GM19351 (cell line): Measurements from ENCODE around the gene CCT6A.
"Not testable (repeated sequence)": the region's sequence is repeated elsewhere in the genome, so short reads cannot be mapped to it uniquely, and the experiment has no call there.

ENCODE experiments used
- ATAC-seq: cut with Tn5 transposase; IDR thresholded peaks from one replicate; pipeline ENCODE4 v1.9.1; 2021; ENCODE audit warnings: mild to moderate bottlenecking, moderate library complexity; ENCODE audit not compliant: unreplicated experiment

Gene CCT6A, protein sequence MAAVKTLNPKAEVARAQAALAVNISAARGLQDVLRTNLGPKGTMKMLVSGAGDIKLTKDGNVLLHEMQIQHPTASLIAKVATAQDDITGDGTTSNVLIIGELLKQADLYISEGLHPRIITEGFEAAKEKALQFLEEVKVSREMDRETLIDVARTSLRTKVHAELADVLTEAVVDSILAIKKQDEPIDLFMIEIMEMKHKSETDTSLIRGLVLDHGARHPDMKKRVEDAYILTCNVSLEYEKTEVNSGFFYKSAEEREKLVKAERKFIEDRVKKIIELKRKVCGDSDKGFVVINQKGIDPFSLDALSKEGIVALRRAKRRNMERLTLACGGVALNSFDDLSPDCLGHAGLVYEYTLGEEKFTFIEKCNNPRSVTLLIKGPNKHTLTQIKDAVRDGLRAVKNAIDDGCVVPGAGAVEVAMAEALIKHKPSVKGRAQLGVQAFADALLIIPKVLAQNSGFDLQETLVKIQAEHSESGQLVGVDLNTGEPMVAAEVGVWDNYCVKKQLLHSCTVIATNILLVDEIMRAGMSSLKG

DNA sequence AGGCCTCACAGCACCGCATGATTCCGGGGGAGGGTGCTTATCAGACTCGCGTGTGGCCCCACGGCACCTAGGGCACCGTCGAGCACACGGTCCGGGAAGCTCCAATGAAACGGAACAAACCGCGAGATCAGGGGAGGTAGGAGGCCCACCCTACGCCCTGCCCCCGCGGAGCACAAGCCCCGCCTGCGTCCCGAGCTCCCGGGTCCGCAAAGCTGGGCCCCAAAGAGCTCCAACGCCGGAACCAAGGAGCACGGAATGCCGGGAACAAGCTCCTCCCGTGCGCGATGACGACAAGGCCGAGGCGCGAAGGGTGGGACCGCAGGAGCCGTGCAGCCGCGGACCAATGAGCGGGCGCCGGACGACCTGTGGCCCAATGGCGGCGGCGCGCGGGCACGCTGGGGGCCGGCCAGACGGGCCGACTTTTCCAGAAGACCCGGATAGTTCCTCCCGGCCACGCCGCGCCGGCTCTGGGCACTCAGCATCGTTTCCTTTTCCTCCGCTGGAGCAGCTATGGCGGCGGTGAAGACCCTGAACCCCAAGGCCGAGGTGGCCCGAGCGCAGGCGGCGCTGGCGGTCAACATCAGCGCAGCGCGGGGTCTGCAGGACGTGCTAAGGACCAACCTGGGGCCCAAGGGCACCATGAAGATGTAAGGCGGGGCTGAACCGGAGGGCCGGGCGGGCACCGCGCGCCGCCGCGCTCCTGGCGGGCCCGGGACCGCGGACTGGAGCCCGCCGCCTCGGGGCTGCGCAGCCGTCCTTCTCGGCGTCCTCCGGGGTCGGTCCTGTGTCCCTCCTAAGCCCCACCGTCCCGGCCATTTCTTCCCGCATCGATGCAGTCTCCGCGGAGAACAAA is at the start of gene CCT6A, which contains the start of gene PSPH:
Gene CCT6A (plus strand): TSS at position 427 of the 853 bp plus-strand sequence. CDS start 84 bp downstream, at position 511.
Gene PSPH (minus strand): TSS at position 106 of the 853 bp plus-strand sequence. CDS start 30,232 bp downstream, outside the sequence.
- peak; percentile 93 for ATAC-seq

DNA sequence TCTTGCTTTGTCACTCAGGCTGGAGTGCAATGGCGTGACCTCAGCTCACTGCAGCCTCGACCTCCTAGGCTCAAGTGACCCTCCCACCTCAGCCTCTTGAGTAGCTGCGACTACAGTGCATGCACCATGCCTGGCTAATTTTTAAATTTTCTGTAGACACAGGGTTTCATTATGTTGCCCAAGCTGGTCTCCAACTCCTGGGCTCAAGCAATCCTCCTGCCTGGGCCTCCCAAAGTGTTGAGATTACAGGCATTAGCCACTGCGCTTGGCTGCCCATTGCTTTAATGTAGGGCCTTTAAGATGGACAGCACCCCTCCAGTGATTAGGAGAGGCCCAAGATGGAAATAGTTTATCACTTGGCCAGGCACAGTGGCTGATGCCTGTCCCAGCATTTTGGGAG is 47.8 kb upstream of the CCT6A start:
- no peak for ATAC-seq

DNA sequence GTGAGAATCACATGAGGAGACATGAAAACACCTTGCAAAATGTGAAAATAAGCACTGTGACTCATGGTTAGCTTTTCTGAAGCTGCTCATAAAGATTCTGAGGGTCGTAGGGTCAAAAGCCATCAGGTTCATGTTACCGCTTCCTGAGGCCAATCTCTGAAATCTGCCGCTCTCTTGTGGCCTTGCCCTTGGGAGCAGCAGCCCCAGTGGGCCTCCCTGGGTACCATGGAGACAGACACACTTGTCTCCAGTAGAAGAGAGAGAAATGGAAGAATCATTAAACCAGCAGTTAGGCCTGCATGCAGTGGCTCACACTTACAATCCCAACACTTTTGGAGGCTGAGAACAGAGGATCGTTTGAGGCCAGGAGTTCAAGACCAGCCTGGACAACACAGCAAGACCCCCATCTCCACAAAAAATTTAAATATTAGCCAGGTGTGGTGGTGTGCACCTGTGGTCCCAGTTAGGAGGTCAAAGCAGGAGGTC is 44.4 kb upstream of the CCT6A start:
- ATAC-seq, result no peak

DNA sequence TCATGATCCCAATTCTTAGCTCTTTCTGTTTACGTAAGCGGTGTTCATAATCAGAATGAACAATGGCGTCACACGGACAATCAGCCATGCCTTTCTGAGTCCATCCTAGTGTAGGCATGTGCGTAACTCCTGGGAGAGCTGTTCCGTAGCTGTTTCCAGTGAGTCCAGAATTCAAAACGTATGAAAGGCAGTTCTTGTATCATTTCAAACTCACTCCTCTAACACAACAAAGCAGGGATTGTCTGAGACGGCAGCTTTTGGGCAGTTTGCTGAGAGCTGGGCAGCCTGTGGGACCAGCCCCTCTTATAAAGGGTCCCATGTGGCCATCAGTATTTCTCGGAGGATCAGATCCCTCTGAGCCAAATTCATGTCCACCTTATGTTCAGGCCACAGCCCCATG is 43.7 kb upstream of the CCT6A start:
- no peak for ATAC-seq

DNA sequence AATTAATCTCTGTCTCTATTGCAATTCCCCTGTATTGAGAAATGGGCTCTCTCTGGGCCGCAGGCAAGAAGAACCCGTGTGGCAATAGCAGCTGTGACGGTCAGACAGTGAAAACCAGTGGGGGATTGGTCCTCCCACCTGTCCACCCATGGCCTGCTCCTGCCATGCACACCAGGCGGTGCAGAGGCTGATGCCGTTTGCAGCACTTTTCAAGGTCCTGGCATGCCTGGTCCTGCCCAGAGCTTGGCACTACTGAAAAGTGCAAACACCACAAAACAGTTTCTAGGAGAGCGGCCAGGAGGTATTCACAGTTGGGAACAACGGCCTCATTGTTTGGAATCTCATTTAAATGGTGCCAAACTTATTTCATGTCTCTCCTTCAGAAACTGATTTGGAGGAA is 41.9 kb upstream of the CCT6A start:
- no peak for ATAC-seq

DNA sequence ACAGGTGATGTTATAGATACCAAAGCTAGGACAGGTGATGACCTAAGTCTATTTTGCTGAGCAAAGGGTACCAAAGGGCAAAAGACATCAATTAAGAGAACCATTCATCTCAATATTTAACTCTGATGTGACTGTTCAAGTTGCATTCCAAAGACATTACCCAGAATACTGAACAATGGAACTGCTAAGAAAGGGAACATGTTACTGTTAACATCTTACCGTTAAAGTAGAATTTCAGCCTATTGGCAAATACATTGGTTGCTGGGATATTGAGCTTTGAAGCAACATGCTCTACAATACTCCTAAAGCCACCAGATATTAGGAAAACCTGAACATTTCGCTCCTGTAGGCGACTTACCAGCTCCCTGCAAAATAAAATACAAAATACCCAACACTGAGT is 34.5 kb upstream of the CCT6A start:
- not testable (repeated sequence) for ATAC-seq

DNA sequence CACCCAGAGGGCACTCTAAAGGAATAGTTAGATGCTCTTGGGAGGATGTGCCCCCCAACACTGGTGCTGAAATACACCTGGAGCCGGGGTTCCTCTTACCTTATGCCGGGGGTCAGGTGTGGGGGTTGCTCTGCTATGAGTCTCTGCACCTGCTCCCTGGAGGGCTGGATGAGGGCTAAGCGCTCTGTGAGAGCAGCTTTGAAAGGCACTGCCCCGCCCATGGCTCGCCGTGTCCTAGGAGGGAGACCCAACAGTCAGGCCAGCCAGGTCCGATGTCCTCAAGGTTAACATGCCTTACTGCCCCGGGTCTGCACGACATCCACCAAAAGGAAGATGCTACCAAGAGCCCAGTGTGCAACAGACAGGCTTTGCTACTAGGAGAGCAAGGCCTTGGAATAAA is 32.1 kb upstream of the CCT6A start:
- no peak for ATAC-seq

GRCh38 chr7:56023500-56023899 is 28.1 kb upstream of the CCT6A start:
- ATAC-seq, result no peak

- ATAC-seq, result no peak
These were observed 25.0 kb upstream of the CCT6A start for GRCh38 chr7:56026538-56026937.

DNA sequence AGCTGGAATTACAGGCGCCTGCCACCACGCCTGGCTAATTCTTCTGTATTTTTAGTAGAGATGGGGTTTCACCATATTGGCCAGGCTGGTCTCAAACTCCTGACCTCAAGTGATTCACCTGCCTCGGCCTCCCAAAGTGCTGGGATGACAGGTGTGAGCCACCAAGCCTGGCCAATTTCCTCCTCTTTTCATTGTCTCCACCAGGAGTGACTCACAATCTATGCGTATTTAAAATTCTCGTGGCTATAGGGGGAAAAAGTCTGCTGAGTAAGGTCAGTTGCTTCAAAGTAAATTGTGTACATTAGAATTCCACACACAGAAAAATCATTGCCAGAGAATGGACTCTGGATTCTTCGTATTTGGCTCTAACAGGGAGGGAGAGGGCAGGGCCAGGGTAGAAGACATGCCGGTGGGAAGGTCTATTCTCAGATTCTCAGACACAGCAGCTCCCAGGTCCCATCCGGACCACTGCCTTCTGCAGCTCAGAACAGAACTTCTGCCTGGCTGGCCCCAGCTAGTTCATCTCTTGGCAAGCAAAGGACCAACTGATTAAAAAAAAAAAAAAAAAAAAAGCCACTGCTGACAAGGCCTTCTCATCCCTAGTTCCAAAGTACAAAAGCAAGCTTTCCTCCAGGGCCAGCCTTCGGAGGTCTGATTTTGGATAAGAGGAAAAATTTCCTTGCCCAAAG is 22.5 kb upstream of the CCT6A start:
- ATAC-seq, result no peak

- no peak for ATAC-seq
These were observed 21.2 kb upstream of the CCT6A start for GRCh38 chr7:56030340-56030739.

GRCh38 chr7:56031556-56031955 is 20.0 kb upstream of the CCT6A start:
- not testable (repeated sequence) for ATAC-seq

DNA sequence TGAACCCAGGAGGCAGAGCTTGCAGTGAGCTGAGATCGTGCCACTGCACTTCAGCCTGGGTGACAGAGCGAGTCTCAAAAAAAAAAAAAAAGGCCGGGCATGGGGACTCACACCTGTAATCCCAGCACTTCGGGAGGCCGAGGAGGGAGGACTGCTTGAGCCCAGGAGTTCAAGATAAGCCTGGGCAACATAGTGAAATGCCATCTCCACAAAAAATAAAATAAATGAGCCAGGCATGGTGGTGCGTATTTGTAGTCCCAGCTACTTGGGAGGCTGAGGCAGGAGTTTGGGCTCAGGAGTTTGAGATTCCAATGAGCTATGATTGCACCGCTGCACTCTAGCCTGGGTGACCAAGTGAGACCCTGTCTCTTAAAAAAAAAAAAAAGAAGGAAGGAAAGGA is 19.0 kb upstream of the CCT6A start:
- ATAC-seq, result not testable (repeated sequence)

DNA sequence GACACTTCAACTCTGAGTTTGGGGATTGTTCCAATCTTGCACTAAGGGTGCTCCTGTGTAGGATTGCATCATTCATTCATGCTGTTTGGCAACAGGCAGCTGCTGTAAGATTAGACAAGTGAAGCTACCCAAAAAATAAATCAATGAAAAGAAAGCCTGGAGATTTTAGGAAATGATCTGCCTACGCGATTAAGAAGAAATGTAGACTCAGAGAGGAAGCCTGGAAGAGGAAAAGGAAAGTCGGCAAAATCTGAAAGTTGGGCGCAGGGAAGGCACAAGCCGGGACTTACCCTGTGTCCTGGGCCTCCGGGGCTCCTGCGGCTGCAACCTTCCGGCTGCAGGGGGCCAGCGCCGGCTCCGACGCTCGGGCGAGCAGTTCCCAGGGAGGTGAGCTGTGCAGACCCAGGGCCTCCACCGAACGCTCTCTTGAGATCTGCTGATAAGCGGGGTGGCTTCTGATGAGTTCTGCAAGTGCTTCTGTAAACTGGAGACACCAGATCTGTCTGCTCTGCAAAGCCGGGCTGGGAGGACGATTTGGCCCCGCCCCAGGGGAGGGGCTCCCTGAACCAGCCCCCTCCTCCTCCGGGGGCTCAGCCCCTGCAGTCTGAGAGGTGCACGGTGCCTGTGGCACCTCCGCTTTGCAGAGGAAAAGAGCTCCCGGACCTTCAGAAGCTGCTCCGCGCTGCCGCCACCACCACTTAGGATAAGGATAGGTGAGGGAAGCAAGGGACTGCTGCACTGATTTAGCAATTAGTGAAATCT is 17.7 kb upstream of the CCT6A start:
- ATAC-seq, result peak; percentile 95

DNA sequence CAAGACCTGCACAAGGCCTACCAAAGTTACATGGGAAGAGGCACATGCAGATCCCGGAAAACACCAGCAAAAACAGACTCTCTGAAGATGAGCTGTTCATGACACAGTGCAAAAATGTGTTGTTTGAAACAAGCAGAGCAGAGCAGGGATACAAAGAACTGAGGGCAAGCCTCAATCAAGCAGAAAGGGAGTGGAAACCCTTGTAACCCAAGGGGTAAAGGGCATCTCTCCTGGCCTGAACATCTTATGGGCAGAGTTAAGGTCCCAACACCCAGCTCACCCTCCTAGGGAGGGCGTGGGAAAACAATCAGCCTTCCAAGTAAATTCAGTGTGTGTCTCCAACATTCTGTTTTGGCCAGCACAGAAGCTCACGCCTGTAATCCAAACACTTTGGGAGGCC is 10.8 kb upstream of the CCT6A start:
- ATAC-seq, result no peak

GRCh38 chr7:56045758-56046157 is 5.8 kb upstream of the CCT6A start:
- not testable (repeated sequence) for ATAC-seq

DNA sequence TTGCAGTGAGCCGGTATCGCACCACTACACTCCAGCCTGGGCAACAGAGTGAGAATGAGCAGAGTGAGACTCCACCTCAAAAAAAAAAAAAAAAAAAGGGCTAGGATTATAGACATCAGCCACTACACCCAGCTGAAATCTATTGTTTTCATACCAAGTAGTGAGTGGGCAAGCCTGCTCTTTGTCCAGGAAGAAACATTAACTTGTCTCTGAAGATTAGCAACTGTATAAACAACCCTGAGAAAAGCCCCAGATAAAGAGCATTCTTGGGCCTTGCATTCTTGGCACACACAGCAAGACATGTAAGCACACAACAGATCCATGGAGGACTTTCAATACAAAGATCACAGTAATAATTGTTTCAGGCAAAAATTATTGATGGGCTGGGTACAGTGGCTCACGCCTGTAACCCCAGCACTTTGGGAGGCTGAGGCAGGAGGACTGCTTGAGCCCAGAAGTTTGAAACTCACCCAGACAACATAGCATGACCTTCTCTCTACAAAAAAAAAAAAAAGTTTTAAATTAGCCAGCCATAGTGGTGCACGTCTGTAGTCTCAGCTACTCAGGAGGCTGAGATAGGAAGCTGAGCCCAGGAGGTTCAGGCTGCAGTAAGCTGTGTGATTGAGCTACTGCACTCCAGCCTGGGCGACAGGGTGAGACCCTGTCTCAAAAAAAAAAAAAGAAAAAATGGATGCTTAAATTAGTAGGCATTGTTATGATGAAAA is 4.7 kb upstream of the CCT6A start:
- ATAC-seq, result no peak

DNA sequence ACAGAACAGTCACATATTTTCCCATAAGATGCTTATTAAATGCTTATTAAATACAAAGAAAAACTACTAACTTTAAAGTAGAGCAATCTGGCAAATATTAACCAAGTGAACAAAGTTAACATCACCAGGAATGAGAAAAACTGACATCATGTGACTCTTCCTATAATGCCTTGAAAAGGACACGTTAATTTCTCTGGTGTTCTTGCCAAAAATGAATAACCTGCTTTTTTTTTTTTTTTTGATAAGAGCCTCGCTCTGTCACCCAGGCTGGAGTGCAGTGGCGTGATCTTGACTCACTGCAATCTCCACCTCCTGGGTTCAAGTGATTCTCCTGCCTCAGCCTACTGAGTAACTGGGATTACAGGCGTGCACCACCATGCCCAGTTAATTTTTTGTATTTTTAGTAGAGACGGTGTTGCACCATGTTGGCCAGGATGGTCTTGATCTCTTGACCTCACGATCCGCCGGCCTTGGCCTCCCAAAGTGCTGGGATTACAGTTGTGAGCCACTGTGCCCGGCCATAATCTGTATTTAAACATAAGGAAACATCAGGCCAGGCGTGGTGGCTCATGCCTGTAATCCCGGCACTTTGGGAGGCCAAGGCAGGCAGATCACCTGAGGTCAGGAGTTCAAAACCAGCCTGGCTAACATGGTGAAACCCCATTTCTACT is 4.0 kb upstream of the CCT6A start:
- not testable (repeated sequence) for ATAC-seq

- no peak for ATAC-seq
These were observed 3.3 kb upstream of the CCT6A start for GRCh38 chr7:56048245-56048644.
